H1 (cell line): ENCODE data around the gene EBF3. TPM values are rescaled to one million over a fixed set of nuclear protein-coding genes. Genes with fewer than 3 reads are reported as not detected.

Experiments
- CTCF ChIA-PET: fragments of 300-600 bp; sonication (Branson Sonifier 250); formaldehyde crosslinking; loops from one replicate; lab custom pipeline; 2021; ENCODE audit not compliant: partially characterized antibody; lab: Charles Lee
- POLR2A ChIA-PET: fragments of 300-600 bp; sonication (Branson Sonifier 250); formaldehyde crosslinking; loops from one replicate; lab custom pipeline; 2021; ENCODE audit warnings: inconsistent platforms; ENCODE audit not compliant: partially characterized antibody; lab: Charles Lee
- DNase-seq, 2 experiments: peaks; one replicate each; pipeline versions ENCODE4 v3.0.0 to v3.0.0-alpha.2; 2010 to 2022; ENCODE audit warnings: low spot score in 2 of 2, low read depth in 1 of 2, mixed read lengths in 1 of 2
- FAIRE-seq: peaks from 2 replicates; lab custom pipeline; 2011; peaks lifted over from hg19 to GRCh38; lab: Jason Lieb, UNC
- H2AFZ ChIP-seq: 2 replicates; pipeline ENCODE4 v1.8.1; 2012; ENCODE audit warnings: low read length, inconsistent platforms
- H2AK5ac ChIP-seq: 2 replicates; pipeline ENCODE4 v1.6.1; 2013; ENCODE audit warnings: low read depth, low read length
- H2BK120ac ChIP-seq: replicated peaks from 2 replicates; pipeline ENCODE3; 2013; ENCODE audit warnings: low read depth, low read length, inconsistent platforms
- H2BK12ac ChIP-seq: 2 replicates; pipeline ENCODE4 v1.6.1; 2013; ENCODE audit warnings: low read depth, low read length
- H2BK15ac ChIP-seq: 2 replicates; pipeline ENCODE4 v1.6.1; 2013; ENCODE audit warnings: low read length
- H2BK20ac ChIP-seq: 2 replicates; pipeline ENCODE4 v1.6.1; 2013; ENCODE audit warnings: low read length
- H2BK5ac ChIP-seq: 2 replicates; pipeline ENCODE4 v1.6.1; 2013; ENCODE audit warnings: low read depth, low read length
- H3K14ac ChIP-seq: 2 replicates; pipeline ENCODE4 v1.6.1; 2013; ENCODE audit warnings: inconsistent platforms; ENCODE audit not compliant: insufficient read length
- H3K18ac ChIP-seq: 2 replicates; pipeline ENCODE4 v1.6.1; 2013; ENCODE audit warnings: low read length; ENCODE audit errors: extremely low read depth
- H3K23ac ChIP-seq: 2 replicates; pipeline ENCODE4 v1.6.1; 2013; ENCODE audit warnings: inconsistent platforms; ENCODE audit not compliant: insufficient read length
- H3K23me2 ChIP-seq: 2 replicates; pipeline ENCODE4 v1.6.1; 2013; ENCODE audit warnings: low read depth, low read length
- H3K27ac ChIP-seq: 2 replicates; pipeline ENCODE4 v1.6.1; 2011; ENCODE audit warnings: low read depth, low read length, inconsistent platforms
- H3K27me3 ChIP-seq, 4 experiments: replicated peaks in 1 of 4; 1 replicate in 1 of 4; 2 replicates in 3 of 4; pipeline versions ENCODE4 v1.6.1 to v1.8.1; 2011 to 2013; ENCODE audit warnings: low read length in 3 of 4, mild to moderate bottlenecking in 3 of 4, inconsistent platforms in 2 of 4, mixed read lengths in 2 of 4, moderate library complexity in 1 of 4; ENCODE audit not compliant: control insufficient read depth in 3 of 4, insufficient read depth in 3 of 4; ENCODE audit errors: extremely low read depth in 1 of 4
- H3K36me3 ChIP-seq, 4 experiments: 2 replicates each; pipeline versions ENCODE4 v1.6.1 to v1.8.1; 2011 to 2013; ENCODE audit warnings: mild to moderate bottlenecking in 4 of 4, low read length in 3 of 4, moderate library complexity in 2 of 4, control low read depth in 1 of 4, inconsistent platforms in 1 of 4; ENCODE audit not compliant: insufficient read depth in 4 of 4, control insufficient read depth in 2 of 4
- H3K4ac ChIP-seq: replicated peaks from 2 replicates; pipeline ENCODE3; 2013; ENCODE audit warnings: low read length, low read depth, mixed read lengths, inconsistent platforms; ENCODE audit not compliant: insufficient read length
- H3K4me1 ChIP-seq, 4 experiments: replicated peaks in 1 of 4; 1 replicate in 1 of 4; 2 replicates in 3 of 4; pipeline versions ENCODE4 v1.6.1 to v1.8.1; 2011 to 2013; ENCODE audit warnings: low read length in 3 of 4, inconsistent platforms in 2 of 4, mixed read lengths in 1 of 4; ENCODE audit not compliant: insufficient read depth in 4 of 4, control insufficient read depth in 3 of 4
- H3K4me2 ChIP-seq, 2 experiments: 2 replicates each; pipeline versions ENCODE4 v1.6.1 to v1.8.1; 2011 to 2013; ENCODE audit warnings: low read depth in 2 of 2, low read length in 2 of 2, control low read depth in 1 of 2, inconsistent platforms in 1 of 2, mild to moderate bottlenecking in 1 of 2; ENCODE audit not compliant: insufficient read depth in 1 of 2
- H3K4me3 ChIP-seq, 4 experiments: fragments of 200-600, 300-600 bp in 1 of 4; sonication (generic), shearing (Covaris generic), sonication (Bioruptor Twin) in 1 of 4; 2 replicates each; pipeline versions ENCODE4 v1.5.1 to v1.8.1; 2011 to 2016; ENCODE audit warnings: low read length in 4 of 4, low read depth in 3 of 4, control low read depth in 2 of 4, inconsistent platforms in 2 of 4, mild to moderate bottlenecking in 2 of 4, mixed read lengths in 1 of 4, moderate library complexity in 1 of 4; ENCODE audit not compliant: insufficient read depth in 2 of 4; ENCODE audit errors: extremely low read depth in 1 of 4
- H3K56ac ChIP-seq: replicated peaks from 2 replicates; pipeline ENCODE3; 2013; ENCODE audit warnings: low read depth, mild to moderate bottlenecking, mixed read lengths, low read length, inconsistent platforms; ENCODE audit not compliant: insufficient read length
- H3K79me1 ChIP-seq: 2 replicates; pipeline ENCODE4 v1.6.1; 2013; ENCODE audit warnings: low read depth, low read length, control low read depth
- H3K79me2 ChIP-seq, 2 experiments: 2 replicates each; pipeline versions ENCODE4 v1.6.1 to v1.8.1; 2012 to 2013; ENCODE audit warnings: low read length in 2 of 2, mild to moderate bottlenecking in 2 of 2, inconsistent platforms in 1 of 2; ENCODE audit not compliant: insufficient read depth in 2 of 2, control insufficient read depth in 1 of 2
- H3K9ac ChIP-seq, 4 experiments: replicated peaks in 1 of 4; 1 replicate in 1 of 4; 2 replicates in 3 of 4; pipeline versions ENCODE4 v1.6.1 to v1.8.1; 2011 to 2013; ENCODE audit warnings: low read depth in 3 of 4, low read length in 3 of 4, control low read depth in 2 of 4, mild to moderate bottlenecking in 2 of 4, moderate library complexity in 2 of 4, inconsistent platforms in 1 of 4; ENCODE audit errors: extremely low read depth in 1 of 4
- H3K9me3 ChIP-seq, 2 experiments: 2 replicates each; pipeline versions ENCODE4 v1.6.1 to v1.8.1; 2012 to 2013; ENCODE audit warnings: mild to moderate bottlenecking in 2 of 2, moderate library complexity in 2 of 2, control low read depth in 1 of 2, inconsistent platforms in 1 of 2, low read depth in 1 of 2, low read length in 1 of 2, mixed read lengths in 1 of 2; ENCODE audit not compliant: insufficient read depth in 2 of 2
- H4K20me1 ChIP-seq, 2 experiments: replicated peaks in 1 of 2; 2 replicates each; pipeline versions ENCODE3 to v1.8.1; 2011 to 2013; ENCODE audit warnings: inconsistent platforms in 2 of 2, low read length in 2 of 2, mild to moderate bottlenecking in 1 of 2; ENCODE audit not compliant: insufficient read depth in 2 of 2, control insufficient read depth in 1 of 2
- H4K5ac ChIP-seq: 2 replicates; pipeline ENCODE4 v1.6.1; 2013; ENCODE audit warnings: low read length, low read depth, mixed read lengths, inconsistent platforms; ENCODE audit not compliant: insufficient read length
- H4K8ac ChIP-seq: 2 replicates; pipeline ENCODE4 v1.8.0; 2013; ENCODE audit warnings: mild to moderate bottlenecking, moderate library complexity, low read length, inconsistent platforms; ENCODE audit not compliant: insufficient read depth; ENCODE audit errors: extremely low read depth
- H4K91ac ChIP-seq: replicated peaks from 2 replicates; pipeline ENCODE3; 2013; ENCODE audit warnings: low read length, mixed read lengths, inconsistent platforms; ENCODE audit not compliant: insufficient read length
- ATF2 ChIP-seq: IDR thresholded peaks from 2 replicates; pipeline ENCODE4 v1.6.1; 2012; ENCODE audit warnings: low read length, inconsistent platforms
- CTBP2 ChIP-seq: IDR thresholded peaks from 2 replicates; pipeline ENCODE4 v1.7.0; 2011; ENCODE audit warnings: borderline replicate concordance, mild to moderate bottlenecking, moderate library complexity, mixed read lengths, low read length; ENCODE audit not compliant: insufficient read depth, insufficient read length
- TEAD4 ChIP-seq: IDR thresholded peaks from 2 replicates; pipeline ENCODE4 v1.6.1; 2012; ENCODE audit warnings: low read depth, low read length, inconsistent platforms, mixed read lengths
- WGBS, 2 experiments: shearing (Covaris generic) in 1 of 2; methylation state at CpG; one replicate each; pipeline versions ENCODE4 v1.1.6 to v1.1.7; 2013 to 2015; ENCODE audit warnings: low lambda C conversion rate in 2 of 2, mixed read lengths in 2 of 2, inconsistent platforms in 1 of 2, low coverage in 1 of 2, missing lambda C conversion rate in 1 of 2; ENCODE audit not compliant: insufficient replicate concordance in 2 of 2, insufficient coverage in 1 of 2, insufficient read length in 1 of 2; ENCODE audit errors: extremely low coverage in 1 of 2, missing lambda C conversion rate in 1 of 2; 5-methylcytosine and 5-hydroxymethylcytosine counted together
- polyA plus RNA-seq, 7 experiments: library from polyadenylated mRNA; depleted of rRNA in 3 of 7; stranded (reverse) in 5 of 7; unstranded in 2 of 7; fragments of >200 nt in 5 of 7; fragments of 200-250 nt in 2 of 7; gene quantifications; 1 replicate in 5 of 7; 2 replicates in 1 of 7; 4 replicates in 1 of 7; pipeline versions ENCODE4 v1.2.1 to v1.2.3, GENCODE V29; 2011 to 2013; ENCODE audit warnings: missing spikeins in 2 of 7, mixed read lengths in 2 of 7
- total RNA-seq: library from RNA; stranded (reverse); fragmentation: NEBNext Ultra II Directional; extraction: Animal tissue kit (Norgen Biotek cat#: 25700); gene quantifications from 2 replicates; pipeline ENCODE4 v1.2.1, GENCODE V29; 2021

Gene EBF3
- total and polyA plus RNA-seq, 2 of the 8 experiments (the other 6 are each of a cell fraction or from before 2014, with no cell fraction given), result 0.08 to 0.26 TPM

GRCh38 chr10:129850790-129851189 lies 113.3 kb downstream of the EBF3 start:
- H3K9ac ChIP-seq, result no peak overlapping the region
- peaks cover 0 to 2% (median 0%) of the 10 kb centered on the region in 4 experiments; a peak in 2 of 7 replicates for H3K4me1 ChIP-seq
- TF ChIP-seq TEAD4, result no peak
- no peak for TF ChIP-seq ATF2
- TF ChIP-seq CTBP2, result no peak
- TF ChIP-seq, all 59 proteins: peak for 0
- DNase-seq (no peak), FAIRE-seq (no peak)
- no peaks in the 10 kb centered on the region for H4K20me1 ChIP-seq
- H3K4me3 ChIP-seq, result no peak overlapping the region
- no peaks in the 10 kb centered on the region for H3K79me1 ChIP-seq
- no peak overlapping the region for H2AFZ ChIP-seq
- H3K79me2 ChIP-seq, result no peaks in the 10 kb centered on the region
- no peak overlapping the region for H3K56ac ChIP-seq
- H2BK120ac ChIP-seq, result no peak overlapping the region
- no peaks in the 10 kb centered on the region for H3K27me3 ChIP-seq
- H3K18ac ChIP-seq, result no peak overlapping the region
- H2BK20ac ChIP-seq, result no peak overlapping the region
- H2AK5ac ChIP-seq, result no peak overlapping the region
- no peak overlapping the region for H2BK5ac ChIP-seq
- no peak overlapping the region for H3K4me2 ChIP-seq
- no peak overlapping the region for H3K23ac ChIP-seq
- H2BK12ac ChIP-seq, result no peak overlapping the region
- H3K4ac ChIP-seq, result no peak overlapping the region
- ChIA-PET CTCF (interaction anchor here (4.3 kb wide), 1 partner anchor 27 kb away, joined by 20 read pairs; no protein-coding TSS in a partner anchor), POLR2A (no interaction called here)
- no peak overlapping the region for H4K5ac ChIP-seq
- no peak overlapping the region for H3K27ac ChIP-seq
- H4K91ac ChIP-seq, result no peak overlapping the region
- WGBS, 2 experiments, result 79% methylated on average over 13 of the region's 13 CpGs; no CpG with 5 or more reads in 1 of the 2 experiments
- H3K36me3 ChIP-seq, result no peaks in the 10 kb centered on the region
- H3K23me2 ChIP-seq, result no peaks in the 10 kb centered on the region
- no peak overlapping the region for H2BK15ac ChIP-seq
- no peaks in the 10 kb centered on the region; a peak in 1 of 4 replicates for H3K9me3 ChIP-seq
- H3K14ac ChIP-seq, result no peak overlapping the region
- no peak overlapping the region for H4K8ac ChIP-seq
